H1 (cell line): ENCODE data around the gene TSC22D1.
A peak's percentile ranks its signal among the peaks of the same experiment; 100 is the strongest.

Experiments
- ASH2L ChIP-seq: fragments of 200-600, 300-600 bp; sonication (generic); IDR thresholded peaks from one replicate; pipeline ENCODE4 v1.7.1; 2017; ENCODE audit warnings: low read length
- ATF3 ChIP-seq: IDR thresholded peaks from 2 replicates; pipeline ENCODE4 v1.6.1; 2011; ENCODE audit warnings: low read depth, mild to moderate bottlenecking, low read length; ENCODE audit not compliant: insufficient read depth
- CEBPB ChIP-seq: IDR thresholded peaks from 2 replicates; pipeline ENCODE4 v1.6.1; 2012; ENCODE audit warnings: low read depth, low read length
- CTCF ChIP-seq, 3 experiments: IDR thresholded peaks; 1 replicate in 2 of 3; 2 replicates in 1 of 3; pipeline versions ENCODE4 v1.5.1 to v1.6.1; 2011; ENCODE audit warnings: low read length in 3 of 3, mild to moderate bottlenecking in 3 of 3, inconsistent platforms in 2 of 3, low read depth in 1 of 3, moderate library complexity in 1 of 3; ENCODE audit not compliant: insufficient read depth in 1 of 3; ENCODE audit errors: control extremely low read depth in 1 of 3
- EGR1 ChIP-seq: IDR thresholded peaks from 2 replicates; pipeline ENCODE4 v1.6.1; 2011; ENCODE audit warnings: low read depth, low read length, borderline replicate concordance
- JUN ChIP-seq: IDR thresholded peaks from 2 replicates; pipeline ENCODE4 v1.6.1; 2011; ENCODE audit warnings: low read depth, mild to moderate bottlenecking, improper control_type of control experiment, low read length
- POLR2A ChIP-seq, 2 experiments: IDR thresholded peaks; 1 replicate in 1 of 2; 2 replicates in 1 of 2; pipeline ENCODE4 v1.6.1; 2011; ENCODE audit warnings: low read depth in 2 of 2, low read length in 2 of 2, mild to moderate bottlenecking in 2 of 2; ENCODE audit errors: control extremely low read depth in 1 of 2
- RFX5 ChIP-seq: IDR thresholded peaks from 2 replicates; pipeline ENCODE4 v1.6.1; 2011; ENCODE audit warnings: low read depth, low read length, improper control_type of control experiment, borderline replicate concordance
- RXRA ChIP-seq: IDR thresholded peaks from 2 replicates; pipeline ENCODE4 v1.6.1; 2011; ENCODE audit warnings: low read depth, mild to moderate bottlenecking, low read length, moderate library complexity; ENCODE audit not compliant: insufficient read depth
- SAP30 ChIP-seq: fragments of 300-600 bp; sonication (generic); IDR thresholded peaks from 2 replicates; pipeline ENCODE4 v1.7.1; 2012; ENCODE audit warnings: low read length, moderate library complexity, mild to moderate bottlenecking, inconsistent platforms; ENCODE audit not compliant: insufficient read depth, insufficient replicate concordance
- SP4 ChIP-seq: IDR thresholded peaks from 2 replicates; pipeline ENCODE4 v1.6.1; 2012; ENCODE audit warnings: low read length, inconsistent platforms
- YY1 ChIP-seq: IDR thresholded peaks from 2 replicates; pipeline ENCODE4 v1.6.1; 2011; ENCODE audit warnings: low read depth, mild to moderate bottlenecking, low read length

DNA sequence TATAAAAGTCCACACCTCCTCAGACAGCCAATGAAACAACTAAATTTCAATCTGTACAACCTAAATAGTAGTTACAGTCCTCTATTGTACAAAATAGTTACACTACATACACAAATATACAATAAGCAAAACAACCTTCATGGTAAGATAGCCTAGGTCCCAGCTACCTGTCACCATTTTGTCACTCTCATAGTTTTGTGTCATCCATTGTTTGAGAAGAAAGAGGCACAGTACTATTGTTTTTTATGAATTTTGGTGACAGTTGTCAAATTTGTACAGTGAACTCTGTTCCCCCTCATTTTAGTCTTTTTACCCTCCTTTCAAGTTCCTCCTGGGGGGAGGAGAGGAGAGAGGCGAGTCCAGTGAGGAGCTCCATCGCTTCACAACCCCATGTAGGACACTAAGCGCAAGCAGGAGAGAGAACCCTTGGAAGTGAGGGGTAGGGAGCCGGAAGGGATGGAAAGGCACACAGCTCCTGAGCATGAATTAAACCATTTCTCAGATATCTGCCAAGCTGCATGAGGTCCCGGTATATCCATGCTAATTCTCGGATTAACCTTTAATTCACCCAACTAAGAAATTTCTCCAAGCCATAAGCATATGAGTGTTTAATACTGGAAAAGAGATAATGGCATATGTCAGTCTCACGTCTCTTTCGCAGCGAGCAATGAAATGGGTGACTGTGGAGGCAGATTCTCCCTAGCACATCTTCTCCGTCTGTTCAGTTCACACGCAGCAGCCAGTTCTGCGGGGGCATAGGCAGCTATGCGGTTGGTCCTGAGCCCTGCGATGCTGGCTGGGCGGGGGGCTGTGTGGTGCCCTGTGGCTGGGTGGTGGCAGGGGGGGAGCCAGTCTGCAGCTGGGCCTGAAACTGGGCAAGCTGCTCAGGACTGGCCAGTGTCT, 142.0 kb downstream of the TSC22D1 start:
- TF ChIP-seq YY1 (no peak), JUN (no peak), POLR2A (IDR thresholded peaks at IDR 0.05; ENCODE audit: control extremely low read depth in 1 of 2, low read depth in 2 of 2, low read length in 2 of 2) (peak in 1 of 2 experiments; percentile 57; a peak in 1 of 3 replicates), EGR1 (no peak), CTCF (IDR thresholded peaks at IDR 0.05; ENCODE audit: control extremely low read depth in 1 of 3, insufficient read depth in 1 of 3, low read depth in 1 of 3, low read length in 3 of 3) (no peak), ASH2L (no peak), RFX5 (no peak), SAP30 (no peak), SP4 (no peak), RXRA (no peak), CEBPB (no peak), ATF3 (no peak)
